HG02852 (cell line): Measurements from ENCODE around the gene DDX17.
A peak's percentile ranks its signal among the peaks of the same experiment; 100 is the strongest.

Source experiments
- ATAC-seq: cut with Tn5 transposase; IDR thresholded peaks from one replicate; pipeline ENCODE4 v1.9.1; 2021; ENCODE audit warnings: mild to moderate bottlenecking, moderate library complexity; ENCODE audit not compliant: unreplicated experiment

Gene DDX17

DNA sequence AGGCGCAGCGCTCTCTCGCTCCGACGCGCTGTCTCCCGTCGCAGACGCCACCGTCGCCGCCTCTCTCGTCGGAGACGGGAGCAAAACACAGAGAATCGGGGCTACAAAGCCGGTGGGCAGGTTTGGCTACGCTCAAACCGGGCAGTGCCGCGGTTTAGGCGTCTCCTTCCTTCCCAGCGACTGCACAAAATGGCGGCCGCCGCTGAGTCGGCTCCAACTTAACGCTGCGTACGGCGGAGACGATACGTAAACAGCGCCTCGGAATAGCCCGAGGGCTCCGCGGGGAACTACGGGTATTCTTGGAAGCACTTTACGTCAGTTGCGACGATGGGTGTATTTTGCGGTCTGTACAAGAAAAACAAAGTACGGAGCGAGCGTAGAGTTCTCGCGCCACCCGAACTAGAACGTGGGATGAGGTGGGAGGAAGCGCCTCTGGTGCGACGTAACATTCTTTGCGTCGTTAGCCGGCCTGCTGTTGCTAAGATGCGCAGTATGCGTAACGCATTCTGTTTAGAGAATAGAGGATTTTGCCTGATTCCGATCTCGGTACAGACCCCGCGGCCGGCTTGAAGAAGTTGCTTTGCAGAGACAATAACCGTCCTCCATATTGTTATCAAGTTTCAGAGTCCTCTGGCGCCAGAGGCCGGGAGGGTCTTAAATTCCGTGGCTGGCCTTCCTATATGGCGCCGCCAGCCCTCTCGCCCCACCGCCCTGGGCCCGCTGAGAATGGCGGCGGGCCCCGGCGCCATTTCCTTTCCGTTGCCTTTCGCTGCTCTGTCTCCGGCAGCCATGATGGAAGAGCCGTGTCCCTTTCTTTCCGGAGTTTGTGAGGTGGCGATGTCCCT lies at the start of gene DDX17:
TSS of gene DDX17 (minus strand) at position 194 of the 845 bp plus-strand sequence.
- ATAC-seq = peak; percentile 82

DNA sequence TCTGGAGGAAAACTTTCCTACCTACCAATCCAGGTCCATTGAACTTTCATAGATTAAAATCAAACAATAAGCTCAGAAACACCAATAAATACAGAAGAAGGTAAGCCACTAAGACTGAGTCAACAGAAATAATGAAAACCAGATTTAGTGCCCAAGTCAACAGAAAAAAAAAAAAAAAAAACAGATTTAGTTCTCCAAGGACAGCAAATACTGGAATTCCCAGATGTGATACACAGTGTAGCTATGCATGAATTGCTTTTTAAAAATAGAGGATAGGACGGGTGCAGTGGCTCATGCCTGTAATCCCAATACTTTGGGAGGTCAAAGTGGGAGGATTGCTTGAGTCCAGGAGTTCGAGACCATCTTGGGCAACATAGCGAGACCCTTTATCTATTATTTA lies 48.2 kb upstream of the DDX17 start:
- ATAC-seq = no peak

GRCh38 chr22:38549101-38549894 lies 43.2 kb upstream of the DDX17 start:
- no peak for ATAC-seq

DNA sequence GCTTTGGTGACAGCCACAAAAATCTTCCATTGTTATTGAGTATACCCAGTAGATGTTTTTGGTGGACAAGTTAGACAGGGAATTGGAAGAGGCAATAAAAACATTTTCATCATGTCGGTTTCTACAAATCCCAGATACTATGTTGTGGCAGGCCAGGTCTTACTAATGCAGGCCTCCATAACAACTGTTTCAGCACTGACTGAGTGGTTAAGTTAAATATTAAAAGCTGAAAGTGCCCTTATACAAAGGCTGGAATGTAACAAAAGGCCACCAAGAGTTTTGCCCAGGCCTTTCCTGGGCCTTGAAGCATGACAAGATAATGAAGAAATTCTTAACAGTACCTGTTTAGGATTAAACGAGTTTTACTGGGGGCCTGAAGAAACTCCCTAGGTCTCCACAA lies 34.6 kb upstream of the DDX17 start:
- ATAC-seq = no peak

GRCh38 chr22:38531251-38531938 lies 25.3 kb upstream of the DDX17 start:
- no peak for ATAC-seq

GRCh38 chr22:38524429-38524828 lies 18.3 kb upstream of the DDX17 start:
- ATAC-seq = no peak

DNA sequence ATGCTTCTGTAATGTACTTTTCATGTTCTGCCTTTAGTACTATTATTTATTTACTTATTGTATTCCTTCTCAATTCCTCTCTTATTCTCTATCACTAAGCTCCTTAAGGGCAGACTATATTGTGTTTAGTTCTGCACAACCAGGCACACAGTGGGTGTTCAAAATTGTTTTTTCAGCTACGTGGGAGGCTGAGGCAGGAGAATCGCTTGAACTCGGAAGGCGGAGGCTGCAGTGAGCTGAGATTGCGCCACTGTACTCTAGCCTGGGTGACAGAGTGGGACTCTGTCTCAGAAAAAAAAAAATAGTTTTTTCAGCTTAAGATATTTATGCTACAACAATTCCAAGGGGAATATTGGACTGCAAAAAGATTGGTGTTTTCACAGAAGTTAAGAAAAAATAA lies 17.4 kb upstream of the DDX17 start:
- ATAC-seq = no peak

- no peak for ATAC-seq
These were observed 16.9 kb upstream of the DDX17 start for GRCh38 chr22:38523029-38523428.

GRCh38 chr22:38519453-38520250 lies 13.5 kb upstream of the DDX17 start:
- no peak for ATAC-seq

GRCh38 chr22:38518620-38519019 lies 12.5 kb upstream of the DDX17 start:
- no peak for ATAC-seq

DNA sequence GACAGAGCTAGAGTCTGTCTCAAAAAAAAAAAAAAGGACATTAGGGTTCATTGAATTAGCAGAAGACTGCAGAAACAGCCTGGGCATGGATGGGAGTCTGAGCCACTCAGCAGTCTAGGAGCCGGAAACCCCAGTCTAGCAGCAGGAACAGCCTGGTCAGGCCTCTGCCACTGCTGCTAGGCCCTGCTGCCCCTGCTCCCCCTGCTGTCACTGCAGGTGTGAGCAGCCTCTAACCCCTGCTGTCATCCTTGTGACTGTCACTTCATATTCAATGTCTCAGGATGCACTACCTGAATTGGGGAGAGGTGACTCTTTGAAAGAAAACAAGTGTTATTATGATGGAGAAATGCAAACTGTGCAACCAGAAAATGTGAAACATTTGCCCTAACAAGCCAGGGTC lies 7.0 kb upstream of the DDX17 start:
- no peak for ATAC-seq

DNA sequence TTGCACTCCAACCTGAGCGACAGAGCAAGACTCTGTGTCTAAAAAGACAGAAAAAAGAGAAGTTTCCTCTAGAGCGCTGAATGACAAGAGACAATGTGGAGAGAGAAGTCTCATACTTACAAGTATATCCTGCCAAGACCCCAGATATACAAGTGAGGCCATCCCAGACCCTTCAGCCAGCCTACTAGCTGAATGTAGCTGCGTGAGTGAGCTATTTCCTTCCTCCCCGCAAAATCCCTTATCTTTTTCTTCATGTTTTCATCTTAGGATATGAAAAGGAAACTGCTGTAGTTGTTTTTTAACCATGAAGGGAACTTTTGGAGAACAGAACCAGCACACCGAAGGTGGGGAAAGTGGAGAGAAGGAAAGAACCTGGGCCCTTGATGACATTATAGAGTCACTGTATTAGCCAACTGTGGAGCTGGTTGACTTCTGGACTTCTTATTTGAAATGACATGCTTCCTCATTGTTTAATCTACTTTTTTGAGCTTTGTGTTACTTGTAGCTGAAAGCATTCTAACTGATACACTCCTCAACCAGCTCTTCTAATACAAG lies 4.4 kb upstream of the DDX17 start:
- ATAC-seq = no peak

- peak; percentile 25 for ATAC-seq
These were observed 482 bp downstream of the DDX17 start for GRCh38 chr22:38505541-38506117.

- ATAC-seq = no peak
These were observed 1.2 kb downstream of the DDX17 start for GRCh38 chr22:38504731-38505540.

GRCh38 chr22:38503021-38503420 lies 3.1 kb downstream of the DDX17 start:
- ATAC-seq = no peak

- ATAC-seq = no peak
These were observed 4.1 kb downstream of the DDX17 start for GRCh38 chr22:38501797-38502672.

GRCh38 chr22:38497869-38498268 lies 8.2 kb downstream of the DDX17 start:
- no peak for ATAC-seq

DNA sequence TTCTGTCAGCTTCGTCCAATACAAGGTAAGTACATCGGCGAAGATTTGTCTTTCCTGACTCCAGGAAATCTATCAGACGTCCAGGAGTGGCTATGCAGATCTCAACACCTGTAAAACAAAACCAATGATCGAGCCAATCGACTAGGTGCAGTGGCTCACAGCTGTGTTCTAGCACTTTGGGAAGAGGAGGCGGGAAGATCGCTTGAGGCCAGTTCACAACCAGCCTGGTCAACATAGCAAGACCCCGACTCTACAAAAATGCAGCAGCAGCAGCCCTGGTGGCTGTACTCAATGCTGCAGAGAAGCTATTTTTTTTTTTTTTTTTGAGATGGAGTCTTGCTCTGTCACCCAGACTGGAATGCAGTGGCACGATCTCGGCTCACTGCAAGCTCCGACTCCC lies 11.2 kb downstream of the DDX17 start:
- no peak for ATAC-seq
